HG02798 (cell line): ENCODE data around the gene CFAP100.

Experiments
- ATAC-seq: cut with Tn5 transposase; IDR thresholded peaks from one replicate; pipeline ENCODE4 v1.9.1; 2021; ENCODE audit warnings: mild to moderate bottlenecking; ENCODE audit not compliant: unreplicated experiment, poor library complexity

The CFAP100 gene

GRCh38 chr3:126456211-126456610, 61.5 kb downstream of the CFAP100 start:
- no peak for ATAC-seq

- ATAC-seq: no peak
Measured at GRCh38 chr3:126456766-126457388, 62.2 kb downstream of the CFAP100 start.

DNA sequence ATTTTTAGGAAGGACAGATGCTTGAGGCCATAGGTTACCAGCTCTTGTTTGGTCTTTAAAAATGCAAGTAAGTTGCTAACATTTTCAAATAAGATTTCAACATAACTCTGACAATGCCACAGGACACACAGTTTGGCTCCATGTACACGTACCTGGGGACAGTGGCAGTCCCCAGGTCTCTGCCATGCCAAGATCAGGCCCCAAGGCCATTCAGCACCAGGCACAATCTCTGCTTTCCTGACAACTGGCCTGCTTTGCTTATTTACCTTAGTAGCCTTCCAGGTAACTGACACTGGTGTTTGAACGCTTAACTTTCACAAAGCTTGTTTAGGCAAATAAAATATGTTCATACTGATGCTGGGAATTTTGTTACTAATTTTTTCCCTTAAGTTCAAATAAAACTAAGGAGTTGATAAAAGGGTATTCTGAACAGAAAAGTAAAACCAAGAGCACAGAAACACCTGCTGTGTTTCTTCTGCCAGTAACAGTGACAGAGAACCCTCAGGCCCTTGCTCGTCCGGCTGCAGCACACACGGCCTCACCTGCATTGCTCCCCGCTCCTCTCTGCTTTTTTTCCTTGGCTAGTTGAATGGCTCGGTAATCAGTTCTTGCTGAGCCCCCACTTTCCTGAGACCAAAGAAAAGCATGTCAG, 64.5 kb downstream of the CFAP100 start:
- ATAC-seq: no peak

- ATAC-seq: no peak
Measured at GRCh38 chr3:126459763-126460127, 65.0 kb downstream of the CFAP100 start.

GRCh38 chr3:126460381-126460780, 65.7 kb downstream of the CFAP100 start:
- no peak for ATAC-seq

GRCh38 chr3:126461450-126462070, 66.9 kb downstream of the CFAP100 start:
- ATAC-seq: no peak

GRCh38 chr3:126463521-126463920, 68.8 kb downstream of the CFAP100 start:
- ATAC-seq: no peak

GRCh38 chr3:126464093-126464492, 69.4 kb downstream of the CFAP100 start:
- no peak for ATAC-seq

DNA sequence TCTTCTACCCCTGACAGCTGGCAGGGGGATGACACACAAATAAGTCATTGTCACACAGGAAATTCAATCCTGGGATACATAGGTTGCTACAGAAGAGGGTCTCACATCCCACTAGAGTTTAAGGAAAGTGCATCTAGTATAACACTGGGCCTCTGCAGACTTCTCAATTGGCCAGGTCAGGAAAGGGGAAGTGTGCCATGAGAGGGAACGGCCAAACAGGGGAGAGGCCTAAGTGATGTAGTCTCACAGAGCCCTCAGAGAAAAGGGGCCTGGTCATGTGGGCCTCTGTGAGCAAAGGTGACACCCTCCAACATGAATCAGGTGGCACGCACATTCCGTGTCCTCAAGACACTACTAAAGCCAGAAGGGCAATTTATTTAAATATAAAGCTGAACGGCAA, 69.8 kb downstream of the CFAP100 start:
- ATAC-seq: no peak

- ATAC-seq: no peak
Measured at GRCh38 chr3:126464997-126465396, 70.3 kb downstream of the CFAP100 start.

GRCh38 chr3:126465928-126466544, 71.3 kb downstream of the CFAP100 start:
- no peak for ATAC-seq

DNA sequence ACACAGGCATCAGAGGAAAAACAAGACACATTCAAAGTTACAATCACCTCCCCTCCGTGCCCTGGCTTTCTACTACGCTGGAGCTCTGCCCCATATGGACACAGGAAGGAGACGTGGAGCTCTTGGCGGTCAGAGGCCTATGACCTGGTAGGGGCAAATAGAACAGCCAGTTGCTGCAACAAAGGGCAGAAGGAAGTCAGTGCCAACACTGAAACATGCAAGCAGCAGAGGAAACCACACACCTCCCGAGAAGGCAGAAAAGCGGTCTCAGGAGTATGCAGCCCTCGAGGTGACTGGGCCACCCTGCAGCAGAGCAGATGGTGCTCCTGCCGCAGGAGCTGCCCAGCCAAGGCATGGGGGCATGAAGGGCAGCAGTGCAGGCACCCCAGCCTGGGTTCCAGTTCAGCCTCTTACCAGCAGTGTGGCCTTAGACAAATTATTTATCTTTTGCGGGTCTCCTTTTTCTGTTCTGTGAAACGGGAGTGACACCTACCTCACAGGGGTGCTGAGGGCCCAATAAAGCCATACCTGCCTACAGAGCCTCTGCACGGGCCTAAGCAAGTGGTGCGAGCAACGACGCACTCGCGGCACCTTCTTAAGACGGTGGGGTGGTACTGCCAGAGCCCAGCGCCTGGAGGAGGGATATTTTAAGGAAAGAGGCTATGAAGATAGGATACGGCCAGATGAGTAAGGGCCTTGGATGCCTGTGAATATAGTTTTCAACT, 72.3 kb downstream of the CFAP100 start:
- no peak for ATAC-seq

- ATAC-seq: no peak
Measured at GRCh38 chr3:126467611-126467955, 72.9 kb downstream of the CFAP100 start.

DNA sequence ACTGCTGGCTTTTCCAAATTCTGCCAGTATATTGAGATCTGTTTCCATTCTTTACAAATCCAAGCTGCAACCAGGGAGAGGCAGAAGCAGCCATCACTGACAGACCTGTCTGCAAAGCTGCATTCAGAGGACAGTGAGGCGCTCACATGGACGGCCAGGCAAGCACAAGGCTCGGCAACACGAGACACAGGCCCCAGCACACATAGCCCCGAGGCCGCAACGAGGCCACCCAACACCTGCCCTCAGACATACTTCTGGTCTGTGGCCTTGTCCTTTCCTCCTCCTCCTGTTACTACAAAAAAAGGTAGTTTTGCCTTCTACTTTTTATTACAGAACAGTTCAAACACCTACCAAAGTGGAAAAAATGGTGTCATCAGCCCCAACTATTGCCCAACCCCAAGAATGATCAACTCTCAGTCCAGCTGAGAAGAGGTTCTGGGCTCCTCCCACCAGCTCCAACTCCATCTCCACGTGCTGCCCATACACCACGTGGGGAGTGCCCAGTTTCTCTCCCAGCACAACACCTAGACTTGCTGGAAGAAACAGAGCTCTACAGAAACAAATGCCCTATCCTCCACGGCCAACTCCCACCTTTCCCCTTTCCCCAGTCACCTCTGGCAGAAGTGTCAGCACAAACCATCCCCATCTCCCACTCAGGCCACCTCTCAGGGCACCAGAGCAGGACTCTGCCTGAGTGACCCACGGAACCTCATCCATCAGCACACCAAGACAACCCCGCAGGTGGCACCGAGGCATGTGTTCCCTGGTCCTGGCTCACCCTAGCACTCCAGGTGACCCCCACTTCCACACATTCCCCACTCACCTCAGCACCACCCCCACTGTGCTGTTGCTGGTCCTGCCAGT, 73.6 kb downstream of the CFAP100 start:
- no peak for ATAC-seq

DNA sequence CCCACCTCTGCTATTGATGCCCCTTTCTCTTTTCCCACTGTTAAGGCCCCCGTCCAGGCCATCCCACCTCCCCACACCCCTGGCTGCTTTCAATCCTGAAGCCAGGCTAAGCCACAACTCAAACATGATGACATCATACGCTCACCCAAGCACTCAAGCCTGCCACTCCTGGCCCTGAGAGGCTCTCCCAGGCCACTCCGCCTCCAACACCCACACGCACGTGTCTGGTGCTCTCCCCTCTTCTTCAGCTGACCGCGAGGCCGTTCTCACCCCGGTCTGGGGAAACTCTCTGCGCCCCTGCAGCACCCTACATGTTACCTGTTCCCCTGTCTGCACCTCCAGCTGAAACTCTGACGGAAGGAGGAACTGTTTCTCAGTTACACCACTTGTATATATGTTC, 74.8 kb downstream of the CFAP100 start:
- no peak for ATAC-seq

DNA sequence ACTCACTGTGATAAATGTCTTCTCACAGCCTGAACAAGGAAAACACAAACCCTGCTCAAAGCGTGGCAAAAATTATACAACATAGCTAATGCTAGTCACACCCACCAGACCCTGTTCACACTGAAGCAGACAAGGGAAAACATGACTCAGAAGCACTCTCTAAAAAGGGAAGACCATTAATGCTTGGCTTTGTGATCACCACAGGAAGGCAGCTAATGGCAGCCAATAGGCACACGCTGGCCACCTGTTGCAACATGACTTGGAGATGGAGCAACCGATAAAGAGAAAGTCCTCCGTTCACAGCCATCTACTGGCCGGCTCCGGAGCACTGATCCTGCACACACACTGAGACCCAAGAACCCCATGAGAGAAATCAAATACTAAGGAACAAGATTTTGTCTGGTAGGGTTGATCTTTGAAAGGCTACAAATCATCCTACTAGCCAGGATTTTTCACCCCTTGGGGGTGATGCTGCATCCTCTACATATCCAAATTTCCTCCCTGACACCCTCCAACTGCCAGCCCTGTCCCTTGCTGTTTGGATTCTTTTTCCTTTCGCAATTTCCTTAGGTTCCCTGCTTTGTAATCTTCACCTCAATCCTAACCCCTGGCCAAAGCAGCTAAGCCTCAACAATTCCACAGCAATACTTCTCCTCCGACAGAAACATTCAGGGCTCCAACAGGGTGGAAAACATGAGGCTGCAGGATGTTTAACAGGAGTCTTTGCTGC, 77.7 kb downstream of the CFAP100 start:
- no peak for ATAC-seq

DNA sequence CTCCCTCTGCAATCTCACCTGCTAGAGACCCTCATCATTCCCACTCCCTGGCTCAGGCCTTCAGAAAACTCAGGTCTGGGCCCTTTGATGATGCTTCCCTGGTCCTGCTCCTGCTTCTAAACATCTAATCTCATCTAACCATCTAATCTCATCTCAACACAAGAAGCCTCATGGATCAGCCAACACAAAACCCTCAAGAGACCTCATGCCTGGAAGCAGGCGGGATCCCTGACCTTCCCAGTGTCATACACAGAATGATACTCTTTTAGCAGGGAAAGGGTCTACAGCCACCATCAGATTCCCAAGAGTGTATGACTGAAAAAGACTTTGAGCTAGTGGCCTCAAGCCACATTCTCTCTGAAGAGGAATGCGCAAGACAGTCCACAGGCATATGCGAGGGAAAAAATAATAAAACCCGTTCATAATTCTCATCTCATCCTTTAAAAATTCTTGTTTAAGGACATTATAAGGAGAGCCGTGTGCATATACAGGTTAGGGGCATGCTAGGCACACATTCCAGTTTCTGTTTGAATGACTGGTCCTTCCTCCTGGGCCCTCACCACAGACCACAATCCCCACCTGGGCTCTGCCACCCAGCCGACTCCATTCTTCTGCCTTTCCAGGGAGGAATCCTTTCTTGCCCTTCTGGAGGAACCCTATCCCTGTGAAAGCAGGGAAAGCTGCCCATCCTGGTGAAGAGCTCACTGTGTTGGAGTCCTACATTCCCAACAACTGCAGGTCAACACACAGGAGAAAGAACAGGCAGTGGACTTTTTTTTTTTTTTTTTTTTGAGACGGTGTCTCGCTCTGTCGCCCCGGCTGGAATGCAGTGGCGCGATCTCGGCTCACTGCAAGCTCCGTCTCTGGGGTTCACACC, 78.8 kb downstream of the CFAP100 start:
- no peak for ATAC-seq
